OCI-LY1 (cell line): ENCODE results near the gene NEXN.

Experiments
- CTCF ChIP-seq: fragments of 200-600 bp; sonication (generic), shearing (Covaris generic); IDR thresholded peaks from 2 replicates; pipeline ENCODE4 v1.5.1; 2017; ENCODE audit warnings: mild to moderate bottlenecking, antibody characterized with exemption, low read length, moderate library complexity, mixed read lengths
- EZH2 ChIP-seq: fragments of 200-600 bp; sonication (generic), shearing (Covaris generic); IDR thresholded peaks from 2 replicates; pipeline ENCODE4 v1.8.0; 2017; ENCODE audit warnings: borderline replicate concordance, mixed run types, mild to moderate bottlenecking, antibody characterized with exemption, low read length, moderate library complexity, mixed read lengths

GRCh38 chr1:77925956-77926355, 37.5 kb downstream of the NEXN start:
- TF ChIP-seq CTCF (no peak), EZH2 (no peak)
